Psoas muscle (tissue), 8 donors: ENCODE measurements around the gene ZC2HC1C. TPM values are rescaled to one million over a fixed set of nuclear protein-coding genes. Genes with fewer than 3 reads are reported as not detected.

Experiments
- ATAC-seq, 4 donors: fragments of 200-7000 bp; cut with Tn5 transposase; one replicate each; pipeline ENCODE4 v1.9.1; 2020; ENCODE audit warnings: moderate library complexity in 3 of 4, mild to moderate bottlenecking in 2 of 4
- DNase-seq, 2 donors: peaks; one replicate each; pipeline ENCODE4 v3.0.0-alpha.2; 2020
- H3K27ac ChIP-seq: fragments of 200-600 bp; one replicate; pipeline ENCODE4 v1.8.0; 2022
- H3K27me3 ChIP-seq, 3 donors: fragments of 200-600 bp in 1 of 3; one replicate each; pipeline versions ENCODE4 v1.6.1 to v1.8.0; 2013 to 2022; ENCODE audit warnings: low read length in 2 of 3, mild to moderate bottlenecking in 2 of 3, moderate library complexity in 1 of 3; ENCODE audit not compliant: insufficient read depth in 3 of 3
- H3K36me3 ChIP-seq, 2 donors: fragments of 200-600 bp in 1 of 2; one replicate each; pipeline versions ENCODE4 v1.6.1 to v1.8.0; 2013 to 2022; ENCODE audit warnings: low read depth in 1 of 2, mild to moderate bottlenecking in 1 of 2, moderate library complexity in 1 of 2; ENCODE audit not compliant: insufficient read depth in 1 of 2
- H3K4me1 ChIP-seq: fragments of 200-600 bp; one replicate; pipeline ENCODE4 v1.8.0; 2022
- H3K4me3 ChIP-seq: fragments of 200-600 bp; one replicate; pipeline ENCODE4 v1.8.0; 2022; ENCODE audit warnings: mild to moderate bottlenecking
- H3K9me3 ChIP-seq: fragments of 200-600 bp; one replicate; pipeline ENCODE4 v1.8.0; 2022
- CTCF ChIP-seq: fragments of 200-600 bp; IDR thresholded peaks from one replicate; pipeline ENCODE4 v1.8.0; 2022; ENCODE audit warnings: antibody characterized with exemption
- WGBS, 3 donors: extraction: QIAGEN DNeasy Blood & Tissue Kit; methylation state at CpG; one replicate each; pipeline versions ENCODE4 v1.1.6 to v1.1.7; 2013; 5-methylcytosine and 5-hydroxymethylcytosine counted together
- intact Hi-C, 2 donors: fragments of 100-400 bp; cut with DNase I; formaldehyde crosslinking; loops; one replicate each; pipeline versions ENCODE4 v1.11.0 to v1.14.2; 2022
- polyA plus RNA-seq, 3 donors: library from polyadenylated mRNA; stranded (reverse); fragments of 200-250 nt; gene quantifications; one replicate each; pipeline ENCODE4 v1.2.3, GENCODE V29; 2013
- total RNA-seq, 4 donors: library from RNA; stranded (reverse); fragmentation: NEBNext Ultra II Directional in 2 of 4; extraction: Animal tissue kit (Norgen Biotek cat#: 25700) in 2 of 4; gene quantifications; one replicate each; pipeline versions ENCODE4 v1.2.1 to v1.2.4, GENCODE V29; 2021 to 2023
- donor health status: healthy with polysubstance abuse.
- donor health status: DM: no; HTN: no; CAD: no; lungs with moderate emphysema.
- donor health status: Bipolar disorder and iron deficiency.
- donor health status: healthy.
- donor health status: DM: yes; HTN: yes; CAD: no.
- donor health status: DM: no; HTN: no; CAD: no.
- donor health status: DM: no; HTN: no; CAD: no.
- donor health status: DM: yes; HTN: yes; CAD: no.

The ZC2HC1C gene
- total and polyA plus RNA-seq, 7 donors, result 2.5 to 17.3 (median 4.6) TPM

DNA sequence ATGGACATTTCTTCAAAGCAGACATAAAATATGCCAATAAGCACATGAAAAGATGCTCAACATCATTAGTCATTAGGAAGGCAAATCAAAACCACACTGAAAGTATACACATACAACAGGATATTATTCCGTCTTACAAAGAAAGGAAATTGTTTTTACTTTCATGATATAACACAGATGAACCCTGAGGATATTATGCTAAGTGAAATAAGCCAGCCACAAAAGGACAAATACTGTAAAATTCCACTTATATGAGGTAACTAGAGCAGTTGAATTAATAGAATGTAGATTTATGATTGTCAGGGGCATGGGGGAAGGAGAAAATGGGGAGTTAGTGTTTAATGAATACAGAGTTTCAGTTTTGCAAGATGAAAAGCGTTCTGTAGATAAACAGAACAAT lies 9.8 kb upstream of the ZC2HC1C start:
- no peaks in the 10 kb centered on the region for H3K27me3 ChIP-seq
- H3K36me3 ChIP-seq, result peaks cover 0 to 21% of the 10 kb centered on the region in 2 donors
- WGBS, 3 donors, result 85 to 94% (median 87%) methylated on average over 2 of the region's 2 CpGs
- H3K27ac ChIP-seq, result no peak overlapping the region
- intact Hi-C loops, result loop anchor here in 1 of 2 donors (10.0 kb wide), 1 partner anchor 55 kb away; the partner anchor contains the start of gene EIF2B2
- no peak overlapping the region for H3K4me3 ChIP-seq
- ATAC-seq (no peak), DNase-seq (no peak)
- no peaks in the 10 kb centered on the region for H3K9me3 ChIP-seq
- H3K4me1 ChIP-seq, result peaks cover 15% of the 10 kb centered on the region
- TF ChIP-seq CTCF, result no peak

GRCh38 chr14:75060420-75060819 lies 9.0 kb upstream of the ZC2HC1C start:
- Histone ChIP-seq H3K9me3 (no peaks in the 10 kb centered on the region), H3K4me3 (no peak overlapping the region), H3K4me1 (peaks cover 19% of the 10 kb centered on the region), H3K27me3 (no peaks in the 10 kb centered on the region), H3K27ac (no peak overlapping the region), H3K36me3 (peaks cover 0 to 20% of the 10 kb centered on the region in 2 donors)
- no peak for TF ChIP-seq CTCF
- intact Hi-C loops, result loop anchor here in 1 of 2 donors (10.0 kb wide), 1 partner anchor 56 kb away; the partner anchor contains the start of gene EIF2B2
- 50 to 66% (median 50%) methylated on average over 2 of the region's 2 CpGs for WGBS, 3 donors
- ATAC-seq (no peak), DNase-seq (no peak)

DNA sequence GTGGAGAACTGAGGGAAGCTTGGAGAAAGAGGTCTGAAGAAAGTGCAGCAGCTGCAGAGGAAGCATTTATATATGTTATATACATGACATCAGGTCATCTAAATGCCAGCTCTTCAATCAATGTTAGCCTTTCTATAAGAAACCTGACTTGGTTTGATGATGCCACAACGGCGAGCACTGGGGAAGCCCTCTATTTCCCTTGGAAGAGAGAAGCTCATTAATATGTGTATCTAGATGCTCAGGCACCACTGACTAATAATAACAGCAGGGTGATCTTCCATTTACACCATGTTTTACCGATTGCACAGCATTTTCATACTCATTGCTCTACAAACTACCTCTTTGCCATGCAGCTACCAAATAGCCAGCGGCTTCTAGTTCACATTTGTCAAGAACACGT lies 6.4 kb upstream of the ZC2HC1C start:
- intact Hi-C loops, result loop anchor here in 1 of 2 donors (10.0 kb wide), 1 partner anchor 58 kb away; the partner anchor contains the start of gene EIF2B2
- TF ChIP-seq CTCF, result no peak
- no peak for ATAC-seq
- H3K9me3 ChIP-seq, result no peaks in the 10 kb centered on the region
- H3K27me3 ChIP-seq, result no peaks in the 10 kb centered on the region
- peaks cover 33% of the 10 kb centered on the region for H3K4me1 ChIP-seq
- DNase-seq, result no peak
- H3K27ac ChIP-seq, result peak overlapping the region; percentile 85
- H3K36me3 ChIP-seq, result peaks cover 0 to 22% of the 10 kb centered on the region in 2 donors
- WGBS, 3 donors, result 28 to 40% (median 32%) methylated on average over 5 of the region's 5 CpGs
- H3K4me3 ChIP-seq, result peak overlapping the region; percentile 84

DNA sequence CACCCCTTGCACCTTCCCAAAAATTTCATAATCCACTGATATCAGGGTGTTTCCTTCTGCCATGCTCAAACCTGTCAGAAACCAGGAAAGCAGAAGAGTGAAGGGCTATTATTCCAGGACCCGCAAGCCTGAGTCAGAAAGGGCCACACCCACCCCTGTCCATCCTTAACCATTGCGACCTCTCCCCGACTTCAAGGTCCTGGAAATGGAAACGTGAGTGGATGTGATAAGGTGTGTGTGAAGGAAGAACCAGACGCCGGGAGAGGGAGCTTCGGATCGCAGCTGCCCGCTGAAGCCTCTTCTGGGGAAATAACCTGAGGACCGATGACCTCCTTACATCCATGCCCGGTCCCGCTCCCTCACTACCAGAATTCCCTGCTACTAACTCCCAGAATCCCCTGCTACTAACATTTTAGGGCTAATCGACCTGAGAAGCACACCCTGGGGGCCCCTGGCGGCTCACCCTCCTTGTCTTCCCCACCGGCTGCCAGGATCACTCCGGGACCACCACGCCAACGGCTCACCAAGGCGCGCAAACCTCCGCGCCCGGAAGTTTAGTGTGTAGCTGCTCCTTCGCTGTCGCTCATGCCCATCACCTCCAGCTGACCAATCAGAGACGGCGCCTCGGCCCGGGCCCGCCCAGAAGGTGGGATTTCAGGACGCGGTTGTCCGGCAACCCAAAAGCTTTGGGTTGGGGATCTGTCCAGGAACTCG lies 5.8 kb upstream of the ZC2HC1C start, which contains the start of gene ACYP1:
Gene ACYP1, minus strand, starts transcription at position 534 of the 714 bp plus-strand sequence. Its CDS starts 471 bp downstream, at position 63.
- peak within 1 kb of the TSS; percentile 85 for H3K27ac ChIP-seq
- peak; percentile 94 to 96 (median 94) for ATAC-seq
- peak; percentile 93 to 96 for DNase-seq
- no peaks in the 10 kb centered on the region for H3K27me3 ChIP-seq
- peaks cover 0 to 22% of the 10 kb centered on the region in 2 donors for H3K36me3 ChIP-seq
- H3K4me3 ChIP-seq, result peak within 1 kb of the TSS; percentile 84
- TF ChIP-seq CTCF, result no peak
- intact Hi-C loops, result loop anchor here in 1 of 2 donors (10.0 kb wide), 1 partner anchor 59 kb away; the partner anchor contains the start of gene EIF2B2
- WGBS, 3 donors, result 1 to 2% (median 1%) methylated on average over 34 of the region's 34 CpGs
- no peaks in the 10 kb centered on the region for H3K9me3 ChIP-seq
- peaks cover 36% of the 10 kb centered on the region for H3K4me1 ChIP-seq
